Measurements from ENCODE around the gene GAL3ST2. TPM values are rescaled to one million over a fixed set of nuclear protein-coding genes. Genes with fewer than 3 reads are reported as not detected.

The GAL3ST2 gene
- total RNA-seq, 2 donors from 2014 or later: 0.49 to 2.2 TPM

GRCh38 chr2:241771286-241772062, 5.1 kb upstream of the GAL3ST2 start:
- H3K9me3 ChIP-seq: no peaks in the 10 kb centered on the region
- no peaks in the 10 kb centered on the region for H3K4me1 ChIP-seq (ENCODE audit: control insufficient read depth in 1 of 2, low read depth in 2 of 2)
- no peaks in the 10 kb centered on the region for H3K27me3 ChIP-seq (replicated peaks; ENCODE audit: insufficient read depth)
- H3K27ac ChIP-seq: no peak overlapping the region
- H3K4me3 ChIP-seq: no peak overlapping the region
- ATAC-seq (ENCODE audit: insufficient number of reproducible peaks, low FRiP score, low read depth) (no peak), DNase-seq (ENCODE audit: low spot score) (no peak)
- no peak for TF ChIP-seq CTCF (IDR thresholded peaks at IDR 0.05)
- no peaks in the 10 kb centered on the region for H3K36me3 ChIP-seq

GRCh38 chr2:241772063-241772499, 4.5 kb upstream of the GAL3ST2 start:
- DNase-seq (ENCODE audit: low spot score): no peak
- Histone ChIP-seq H3K27me3 (replicated peaks; ENCODE audit: insufficient read depth) (no peaks in the 10 kb centered on the region), H3K36me3 (no peaks in the 10 kb centered on the region), H3K4me3 (no peak overlapping the region), H3K27ac (no peak overlapping the region), H3K9me3 (no peaks in the 10 kb centered on the region), H3K4me1 (ENCODE audit: control insufficient read depth in 1 of 2, low read depth in 2 of 2) (no peaks in the 10 kb centered on the region)
- TF ChIP-seq CTCF (IDR thresholded peaks at IDR 0.05): no peak
- ATAC-seq (ENCODE audit: insufficient number of reproducible peaks, low FRiP score, low read depth): no peak

- DNase-seq (ENCODE audit: low spot score) (no peak), ATAC-seq (ENCODE audit: insufficient number of reproducible peaks, low FRiP score, low read depth) (no peak)
- no peaks in the 10 kb centered on the region for H3K27me3 ChIP-seq (replicated peaks; ENCODE audit: insufficient read depth)
- TF ChIP-seq CTCF (IDR thresholded peaks at IDR 0.05): no peak
- no peaks in the 10 kb centered on the region for H3K9me3 ChIP-seq
- no peaks in the 10 kb centered on the region for H3K4me1 ChIP-seq (ENCODE audit: control insufficient read depth in 1 of 2, low read depth in 2 of 2)
- H3K27ac ChIP-seq: no peak overlapping the region
- no peaks in the 10 kb centered on the region for H3K36me3 ChIP-seq
- no peak overlapping the region for H3K4me3 ChIP-seq
Observed at GRCh38 chr2:241773511-241774418, 2.9 kb upstream of the GAL3ST2 start.

- DNase-seq (ENCODE audit: low spot score) (no peak), ATAC-seq (ENCODE audit: insufficient number of reproducible peaks, low FRiP score, low read depth) (no peak)
- Histone ChIP-seq H3K27me3 (replicated peaks; ENCODE audit: insufficient read depth) (no peaks in the 10 kb centered on the region), H3K36me3 (no peaks in the 10 kb centered on the region), H3K4me1 (ENCODE audit: control insufficient read depth in 1 of 2, low read depth in 2 of 2) (no peaks in the 10 kb centered on the region), H3K27ac (no peak overlapping the region), H3K9me3 (no peaks in the 10 kb centered on the region), H3K4me3 (no peak overlapping the region)
- TF ChIP-seq CTCF (IDR thresholded peaks at IDR 0.05): no peak
Observed at GRCh38 chr2:241774419-241775222, 2.0 kb upstream of the GAL3ST2 start.

Measured in thoracic aorta (tissue), 2 donors.